ENCODE data around the gene COL27A1.

GRCh38 chr9:114316605-114317230 lies 161.4 kb downstream of the COL27A1 start:
- TF ChIP-seq CTCF (IDR thresholded peaks at IDR 0.05; ENCODE audit: borderline replicate concordance, extremely low read depth, low read length, poor library complexity, severe bottlenecking), result no peak
- no peak for TF ChIP-seq EZH2 (IDR thresholded peaks at IDR 0.05; ENCODE audit: borderline replicate concordance, low read depth, low read length, severe bottlenecking)
